Caco-2 (cell line): ENCODE results near the gene LGALS3BP. TPM values are rescaled to one million over a fixed set of nuclear protein-coding genes. Genes with fewer than 3 reads are reported as not detected.
"Not testable (repeated sequence)": the region's sequence is repeated elsewhere in the genome, so short reads cannot be mapped to it uniquely, and the experiment has no call there.

Source experiments
- BruUV-seq: library from RNA; stranded (reverse); fragments of 400-500 nt; replicated peaks from 2 replicates; lab custom pipeline; 2021; lab: Mats Ljungman, UMichigan
- CTCF ChIA-PET: fragments of 300-600 bp; sonication (Branson Sonifier 250); formaldehyde crosslinking; loops from one replicate; lab custom pipeline; 2022; ENCODE audit warnings: antibody characterized with exemption; lab: Charles Lee
- POLR2A ChIA-PET: fragments of 300-600 bp; sonication (Branson Sonifier 250); formaldehyde crosslinking; loops from one replicate; lab custom pipeline; 2022; ENCODE audit warnings: antibody characterized with exemption; lab: Charles Lee
- DNase-seq, 2 experiments: peaks; one replicate each; pipeline versions ENCODE4 v3.0.0 to v3.0.0-alpha.2; 2020 to 2022
- H3K27me3 ChIP-seq: replicated peaks from 2 replicates; pipeline ENCODE4 v1.6.0; 2011; ENCODE audit warnings: low read length; ENCODE audit not compliant: control insufficient read depth, insufficient read depth
- H3K36me3 ChIP-seq: 2 replicates; pipeline ENCODE4 v1.5.1; 2011; ENCODE audit warnings: low read length; ENCODE audit not compliant: control insufficient read depth, insufficient read depth
- H3K4me1 ChIP-seq: fragments of 250-450 bp; sonication (Bioruptor Pico); 2 replicates; pipeline ENCODE4 v1.5.1; 2020; ENCODE audit warnings: mild to moderate bottlenecking
- H3K4me3 ChIP-seq: 2 replicates; pipeline ENCODE4 v1.5.1; 2011; ENCODE audit warnings: low read depth, mild to moderate bottlenecking, control low read depth, low read length
- H3K9me3 ChIP-seq: fragments of 250-450 bp; sonication (Bioruptor Pico); 2 replicates; pipeline ENCODE4 v1.5.1; 2020; ENCODE audit warnings: mild to moderate bottlenecking, moderate library complexity
- H3K27ac Mint-ChIP-seq: one replicate; pipeline ENCODE4 v1.8.0; 2022; ENCODE audit warnings: mixed read lengths; ENCODE audit not compliant: unreplicated experiment
- H3K27me3 Mint-ChIP-seq: one replicate; pipeline ENCODE4 v1.8.0; 2022; ENCODE audit warnings: mixed read lengths; ENCODE audit not compliant: insufficient read depth, unreplicated experiment
- H3K36me3 Mint-ChIP-seq: one replicate; pipeline ENCODE4 v1.8.0; 2022; ENCODE audit warnings: mild to moderate bottlenecking, mixed read lengths; ENCODE audit not compliant: insufficient read depth, unreplicated experiment
- H3K4me1 Mint-ChIP-seq: one replicate; pipeline ENCODE4 v1.8.0; 2022; ENCODE audit warnings: low read depth, mixed read lengths; ENCODE audit not compliant: unreplicated experiment
- H3K4me3 Mint-ChIP-seq: one replicate; pipeline ENCODE4 v1.8.0; 2022; ENCODE audit warnings: mild to moderate bottlenecking, moderate library complexity, mixed read lengths; ENCODE audit not compliant: unreplicated experiment
- H3K9me3 Mint-ChIP-seq: one replicate; pipeline ENCODE4 v1.8.0; 2022; ENCODE audit warnings: mixed read lengths; ENCODE audit not compliant: unreplicated experiment
- CTCF ChIP-seq, 2 experiments: fragments of 200-600 bp in 1 of 2; IDR thresholded peaks; 1 replicate in 1 of 2; 2 replicates in 1 of 2; pipeline versions ENCODE4 v1.5.1 to v1.8.0; 2011 to 2022; ENCODE audit warnings: antibody characterized with exemption in 1 of 2, control low read depth in 1 of 2, inconsistent platforms in 1 of 2, low read depth in 1 of 2, low read length in 1 of 2, mild to moderate bottlenecking in 1 of 2, moderate library complexity in 1 of 2; ENCODE audit not compliant: insufficient read depth in 1 of 2, severe bottlenecking in 1 of 2, unreplicated experiment in 1 of 2
- intact Hi-C: fragments of 100-400 bp; cut with micrococcal nuclease; formaldehyde crosslinking; loops from one replicate; pipeline ENCODE4 v1.10.0; 2022; ENCODE audit not compliant: unreplicated experiment
- total RNA-seq: library from RNA; stranded (reverse); gene quantifications from 2 replicates; pipeline ENCODE4 v1.2.3, GENCODE V29; 2022

The LGALS3BP gene
- total RNA-seq, 1 experiment from 2014 or later = 65.4 TPM

- intact Hi-C loops = no loop called here
- Mint-ChIP-seq H3K27ac (no peak overlapping the region), H3K9me3 (no peaks in the 10 kb centered on the region), H3K4me1 (no peaks in the 10 kb centered on the region), H3K36me3 (no peaks in the 10 kb centered on the region), H3K27me3 (no peaks in the 10 kb centered on the region), H3K4me3 (no peak overlapping the region)
- BruUV-seq = no TSS peak
- TF ChIP-seq CTCF (IDR thresholded peaks at IDR 0.05; ENCODE audit: insufficient read depth in 1 of 2, low read depth in 1 of 2, low read length in 1 of 2, severe bottlenecking in 1 of 2, unreplicated experiment in 1 of 2) = no peak
- CTCF ChIA-PET = no interaction called here
- Histone ChIP-seq H3K4me3 (no peak overlapping the region), H3K36me3 (no peaks in the 10 kb centered on the region), H3K4me1 (no peaks in the 10 kb centered on the region), H3K27me3 (no peaks in the 10 kb centered on the region), H3K9me3 (peaks cover 12% of the 10 kb centered on the region)
- DNase-seq = no peak
- POLR2A ChIA-PET = interaction anchor here (0.7 kb wide), 1 partner anchor 796 kb away, joined by 3 read pairs; no protein-coding TSS in a partner anchor
These were observed 33.6 kb downstream of the LGALS3BP start for GRCh38 chr17:78946131-78946530.

GRCh38 chr17:78945455-78945854, 34.3 kb downstream of the LGALS3BP start:
- intact Hi-C loops, H3K27me3 ChIP-seq, H3K27me3 Mint-ChIP-seq, H3K36me3 ChIP-seq, BruUV-seq, H3K27ac Mint-ChIP-seq, H3K4me1 ChIP-seq, H3K4me3 Mint-ChIP-seq, CTCF ChIA-PET, H3K4me3 ChIP-seq, H3K4me1 Mint-ChIP-seq, POLR2A ChIA-PET, H3K9me3 Mint-ChIP-seq, H3K36me3 Mint-ChIP-seq, H3K9me3 ChIP-seq, DNase-seq: not testable (repeated sequence)

GRCh38 chr17:78944956-78945355, 34.8 kb downstream of the LGALS3BP start:
- DNase-seq = no peak
- Histone ChIP-seq H3K9me3 (peaks cover under 1% of the 10 kb centered on the region; the same call in 1 of the 2 replicates), H3K36me3 (no peaks in the 10 kb centered on the region), H3K4me1 (no peaks in the 10 kb centered on the region), H3K27me3 (no peaks in the 10 kb centered on the region), H3K4me3 (no peak overlapping the region)
- H3K4me1 Mint-ChIP-seq = no peaks in the 10 kb centered on the region
- BruUV-seq = no TSS peak
- ChIA-PET CTCF (no interaction called here), POLR2A (no interaction called here)
- H3K4me3 Mint-ChIP-seq = no peak overlapping the region
- no peak overlapping the region for H3K27ac Mint-ChIP-seq
- intact Hi-C loops = no loop called here
- H3K27me3 Mint-ChIP-seq = no peaks in the 10 kb centered on the region
- no peak for TF ChIP-seq CTCF (IDR thresholded peaks at IDR 0.05; ENCODE audit: insufficient read depth in 1 of 2, low read depth in 1 of 2, low read length in 1 of 2, severe bottlenecking in 1 of 2, unreplicated experiment in 1 of 2)
- no peaks in the 10 kb centered on the region for H3K9me3 Mint-ChIP-seq
- no peaks in the 10 kb centered on the region for H3K36me3 Mint-ChIP-seq

- H3K4me3 Mint-ChIP-seq = no peak overlapping the region
- no peaks in the 10 kb centered on the region for H3K9me3 Mint-ChIP-seq
- no peaks in the 10 kb centered on the region for H3K4me1 ChIP-seq
- DNase-seq = no peak
- H3K36me3 Mint-ChIP-seq = no peaks in the 10 kb centered on the region
- ChIA-PET CTCF (no interaction called here), POLR2A (no interaction called here)
- no peaks in the 10 kb centered on the region for H3K4me1 Mint-ChIP-seq
- H3K27me3 ChIP-seq = no peaks in the 10 kb centered on the region
- no peak overlapping the region for H3K27ac Mint-ChIP-seq
- no peak for TF ChIP-seq CTCF (IDR thresholded peaks at IDR 0.05; ENCODE audit: insufficient read depth in 1 of 2, low read depth in 1 of 2, low read length in 1 of 2, severe bottlenecking in 1 of 2, unreplicated experiment in 1 of 2)
- H3K36me3 ChIP-seq = no peaks in the 10 kb centered on the region
- no peak overlapping the region for H3K4me3 ChIP-seq
- H3K27me3 Mint-ChIP-seq = no peaks in the 10 kb centered on the region
- H3K9me3 ChIP-seq = no peaks in the 10 kb centered on the region
- no TSS peak for BruUV-seq
- intact Hi-C loops = no loop called here
These were observed 35.7 kb downstream of the LGALS3BP start for GRCh38 chr17:78944026-78944425.
